Fibroblast of skin of abdomen (primary cell): ENCODE results near the gene OR51E1.

ENCODE experiments used
- DNase-seq: peaks from one replicate; pipeline ENCODE4 v3.0.0-alpha.2; 2013

OR51E1 gene

GRCh38 chr11:4654635-4655369 is 11.0 kb downstream of the OR51E1 start:
- DNase-seq = no peak

DNA sequence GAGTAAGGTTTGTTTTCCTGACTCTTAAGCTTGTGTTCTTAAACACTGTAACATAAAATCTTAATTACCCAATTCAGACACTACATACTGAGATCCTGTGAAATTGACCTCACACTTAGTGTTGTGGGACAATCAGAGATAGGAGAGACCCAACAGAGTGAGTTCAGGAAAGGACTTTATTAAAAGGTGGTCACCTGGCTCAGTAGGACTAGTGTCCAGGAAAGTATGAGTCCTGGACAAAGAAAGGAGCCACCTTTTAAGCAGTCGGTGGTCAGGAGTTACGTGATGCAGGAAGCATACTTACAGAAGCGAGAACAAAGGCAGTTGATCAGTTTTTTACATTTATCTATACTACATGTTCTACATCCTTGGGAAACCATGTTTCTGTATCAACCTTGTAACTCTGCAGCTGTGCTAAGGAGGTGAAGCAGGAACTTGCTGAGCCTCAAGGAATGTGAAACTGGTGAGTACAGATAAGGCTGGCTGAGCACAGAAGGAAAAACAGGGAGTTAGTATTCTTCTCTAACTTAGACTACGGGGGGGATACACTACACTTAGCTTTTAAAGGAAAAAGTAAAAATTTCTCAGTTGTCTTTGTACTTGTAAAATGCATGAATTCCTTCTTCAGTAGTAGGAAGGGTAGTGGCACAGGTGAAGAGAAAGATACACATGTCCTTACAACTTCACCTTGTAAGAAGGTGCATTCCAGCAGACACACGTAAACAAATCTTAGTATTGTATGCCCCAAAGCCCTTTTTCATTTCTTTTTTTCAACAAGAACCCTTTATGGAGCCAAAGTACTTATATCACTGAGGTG is 15.1 kb downstream of the OR51E1 start:
- DNase-seq = no peak

DNA sequence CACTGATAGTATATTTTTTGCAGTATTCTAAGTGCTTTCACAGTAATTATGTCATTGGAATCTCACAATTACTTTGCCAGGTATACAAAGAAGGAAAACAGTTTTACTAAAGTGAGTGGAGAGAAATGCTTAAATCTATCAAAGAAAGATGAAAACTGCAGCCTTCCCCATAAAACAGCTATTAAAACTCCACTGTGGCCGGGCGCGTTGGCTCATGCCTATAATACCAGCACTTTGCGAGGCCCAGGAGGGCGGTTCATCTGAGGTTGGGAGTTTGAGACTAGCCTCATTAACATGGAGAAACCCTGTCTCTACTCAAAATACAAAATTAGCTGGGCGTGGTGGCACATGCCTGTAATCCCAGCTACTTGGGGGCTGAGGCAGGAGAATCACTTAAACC is 19.1 kb downstream of the OR51E1 start:
- no peak for DNase-seq

GRCh38 chr11:4664183-4664582 is 20.4 kb downstream of the OR51E1 start:
- no peak for DNase-seq

DNA sequence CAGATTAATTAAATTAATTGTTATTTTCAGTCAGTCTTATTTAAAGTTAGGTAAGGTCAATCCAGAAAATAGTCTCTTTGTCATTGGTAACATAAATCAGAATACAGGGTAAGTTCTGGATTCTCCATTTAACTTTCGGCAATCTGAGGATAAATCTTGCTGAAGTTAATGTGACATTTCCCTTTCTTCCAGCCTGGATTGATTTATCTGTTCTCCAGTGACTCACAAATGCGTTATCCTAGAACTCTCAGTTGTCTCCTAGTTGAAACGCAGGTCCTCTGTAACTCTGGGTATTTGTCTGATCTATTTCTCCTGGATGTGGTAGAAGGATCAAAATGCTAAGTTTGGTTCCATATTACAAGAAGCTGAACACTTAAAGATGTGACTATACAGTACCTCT is 21.0 kb downstream of the OR51E1 start:
- DNase-seq = peak; percentile 6

- no peak for DNase-seq
These were observed 21.6 kb downstream of the OR51E1 start for GRCh38 chr11:4665424-4665823.

DNA sequence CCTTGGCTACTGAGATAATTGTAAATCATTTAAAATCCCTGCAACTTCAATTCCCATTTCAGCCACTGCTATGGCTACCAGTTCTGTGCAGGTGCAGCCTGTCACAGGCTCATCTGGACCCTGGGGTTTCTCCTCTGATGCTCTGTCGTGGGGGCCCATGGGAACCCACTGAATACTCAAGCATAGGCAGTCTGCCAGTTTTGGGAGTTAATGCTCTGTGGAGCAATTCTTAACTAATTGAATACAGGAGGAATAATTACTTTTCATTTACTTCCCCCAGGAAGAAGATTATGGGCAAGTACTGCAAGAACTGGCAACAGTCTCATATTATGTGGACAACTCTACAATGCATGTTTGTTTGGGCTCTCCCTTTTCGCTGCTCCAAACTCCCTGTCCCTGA is 28.0 kb downstream of the OR51E1 start:
- no peak for DNase-seq

DNA sequence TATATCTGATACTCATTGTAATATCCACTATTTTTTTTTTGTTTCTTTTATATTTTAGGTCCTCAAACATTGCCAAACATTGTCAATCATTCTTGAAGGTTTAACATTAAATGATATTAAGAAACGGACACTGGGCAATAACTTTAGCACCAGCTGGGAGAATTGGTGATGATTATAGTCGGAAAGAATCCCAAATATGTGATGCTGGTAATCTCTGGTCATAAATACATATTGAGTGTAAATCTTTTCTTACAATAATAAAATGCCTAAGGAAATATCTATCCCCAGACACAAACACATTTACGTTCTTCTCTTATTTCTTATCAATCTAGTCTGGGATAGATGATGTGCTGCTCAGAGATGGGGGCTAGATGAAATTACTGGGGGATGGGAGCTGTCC is 28.7 kb downstream of the OR51E1 start:
- peak; percentile 44 for DNase-seq

DNA sequence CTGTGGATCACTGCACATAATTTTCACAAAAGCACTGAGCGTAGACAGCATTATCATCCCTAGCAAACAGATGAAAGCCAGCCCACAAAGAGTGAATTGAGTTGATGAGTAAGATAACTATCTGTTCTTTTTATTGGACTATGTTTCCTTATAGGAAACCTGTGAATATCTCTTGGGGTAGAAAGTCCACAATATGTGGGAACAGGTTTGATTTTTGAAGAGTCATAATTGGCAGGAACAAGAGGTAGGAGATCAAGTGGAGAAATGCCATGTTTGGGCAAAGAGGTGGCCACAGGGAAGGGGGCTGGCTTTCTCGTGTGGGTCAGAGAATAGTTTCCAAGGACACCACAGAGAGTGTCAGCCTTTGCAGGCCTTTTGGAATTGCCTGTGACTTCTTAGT is 30.0 kb downstream of the OR51E1 start:
- no peak for DNase-seq

- DNase-seq = no peak
These were observed 34.2 kb downstream of the OR51E1 start for GRCh38 chr11:4677948-4678347.

GRCh38 chr11:4680341-4680740 is 36.6 kb downstream of the OR51E1 start:
- DNase-seq = no peak

DNA sequence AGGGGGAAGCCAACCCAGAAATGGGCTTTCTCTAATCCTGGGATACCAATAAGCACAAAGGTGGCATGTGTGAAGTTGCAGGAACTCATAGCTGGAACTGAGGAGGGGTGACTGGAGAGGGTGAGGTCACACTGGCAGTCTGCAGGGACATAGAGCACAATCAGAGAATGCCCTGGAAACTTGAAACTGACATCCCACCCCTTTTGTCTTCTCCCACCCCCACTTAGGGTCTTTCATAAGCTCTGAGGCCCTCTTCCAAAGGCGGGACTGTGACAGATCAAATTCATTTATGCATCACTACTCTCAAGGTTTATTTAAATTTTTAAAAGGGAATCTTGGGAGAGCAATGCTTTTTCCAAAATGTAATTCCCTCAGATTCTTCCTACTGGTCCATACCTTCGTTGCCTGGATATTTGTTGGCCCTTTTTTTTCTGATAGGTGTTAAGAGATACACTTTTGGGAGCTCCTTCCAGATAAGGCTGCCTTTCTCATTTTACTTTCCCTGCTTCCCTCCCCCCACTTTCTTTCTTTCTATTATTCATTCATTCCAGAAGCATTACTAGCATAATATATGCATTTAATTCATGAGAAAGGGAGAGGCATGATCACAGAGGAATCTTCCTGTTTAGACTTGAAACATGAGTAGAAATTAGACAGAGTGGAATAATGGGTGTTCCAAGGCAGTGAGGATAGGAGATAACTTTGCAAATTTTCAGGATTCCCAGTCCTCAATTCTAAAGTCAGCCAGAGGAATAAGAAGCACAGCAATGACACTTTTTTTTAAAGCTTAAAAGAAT is 39.0 kb downstream of the OR51E1 start:
- peak; percentile 62 for DNase-seq

GRCh38 chr11:4684631-4685285 is 41.0 kb downstream of the OR51E1 start:
- DNase-seq = no peak

DNA sequence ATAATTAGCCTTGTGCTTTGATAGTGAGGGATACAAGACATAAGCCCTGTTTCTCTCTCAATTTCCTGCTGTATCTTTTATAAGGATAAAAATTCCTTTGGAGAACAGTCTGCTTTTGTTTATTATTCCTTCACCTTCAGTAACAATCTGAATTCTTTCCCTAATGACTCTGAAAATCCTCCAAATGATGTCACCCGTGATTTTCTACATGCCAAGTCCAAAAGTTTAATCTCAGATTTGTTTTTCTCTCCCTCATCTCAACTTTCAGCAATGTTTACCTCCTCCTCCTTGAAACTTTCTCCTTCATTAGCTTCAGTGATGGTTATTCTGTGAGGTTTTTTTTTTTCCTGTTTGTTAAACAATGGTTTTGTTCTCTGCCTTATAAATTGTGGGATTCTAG is 51.7 kb downstream of the OR51E1 start:
- DNase-seq = no peak

DNA sequence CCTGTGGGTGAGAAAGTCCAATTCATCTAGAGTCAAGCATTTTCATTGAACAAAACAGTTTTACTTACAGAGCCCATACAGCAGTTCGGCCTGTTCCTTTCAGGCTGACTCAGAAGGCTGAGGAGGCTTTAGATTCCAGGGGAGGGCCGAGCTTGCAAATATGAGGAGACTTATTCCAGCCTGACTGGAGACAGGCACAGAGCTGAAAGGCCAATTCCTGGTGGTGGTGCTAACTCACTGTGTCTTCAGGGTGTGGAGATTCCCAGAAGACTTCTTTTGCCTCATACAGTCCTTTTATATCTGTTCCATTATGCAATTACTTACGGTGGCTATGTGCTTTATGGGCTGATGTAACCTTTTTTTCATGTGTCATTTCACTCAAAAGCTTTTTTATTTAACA is 53.8 kb downstream of the OR51E1 start, which contains the start of gene OR51E2:
Gene OR51E2, minus strand, starts transcription at position 269 of the 400 bp plus-strand sequence. CDS start 15,142 bp downstream, outside the sequence.
- DNase-seq = peak; percentile 44

- DNase-seq = no peak
These were observed 56.1 kb downstream of the OR51E1 start for GRCh38 chr11:4699697-4700435.

DNA sequence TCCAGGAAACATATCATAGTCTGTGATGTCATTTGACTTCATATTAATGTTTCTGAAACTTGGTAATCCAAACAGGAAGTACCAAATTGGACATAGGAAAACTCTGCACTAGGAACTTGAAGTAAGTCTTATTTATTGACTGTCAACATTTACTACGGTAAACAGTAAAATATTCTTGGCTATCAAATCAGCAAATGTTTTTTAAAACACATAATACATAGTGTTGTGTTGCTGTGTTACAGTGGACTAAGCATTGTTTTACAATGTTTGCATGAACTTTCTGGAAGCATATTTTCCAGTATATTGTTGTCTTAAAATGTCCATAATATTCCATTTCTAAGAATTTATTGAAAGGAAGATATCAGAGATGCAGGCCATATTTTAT is 56.6 kb downstream of the OR51E1 start:
- DNase-seq = no peak

GRCh38 chr11:4704054-4704789 is 60.4 kb downstream of the OR51E1 start, which contains the start of gene MMP26:
Gene MMP26, plus strand, starts transcription at chr11:4704784.
- DNase-seq = no peak

DNA sequence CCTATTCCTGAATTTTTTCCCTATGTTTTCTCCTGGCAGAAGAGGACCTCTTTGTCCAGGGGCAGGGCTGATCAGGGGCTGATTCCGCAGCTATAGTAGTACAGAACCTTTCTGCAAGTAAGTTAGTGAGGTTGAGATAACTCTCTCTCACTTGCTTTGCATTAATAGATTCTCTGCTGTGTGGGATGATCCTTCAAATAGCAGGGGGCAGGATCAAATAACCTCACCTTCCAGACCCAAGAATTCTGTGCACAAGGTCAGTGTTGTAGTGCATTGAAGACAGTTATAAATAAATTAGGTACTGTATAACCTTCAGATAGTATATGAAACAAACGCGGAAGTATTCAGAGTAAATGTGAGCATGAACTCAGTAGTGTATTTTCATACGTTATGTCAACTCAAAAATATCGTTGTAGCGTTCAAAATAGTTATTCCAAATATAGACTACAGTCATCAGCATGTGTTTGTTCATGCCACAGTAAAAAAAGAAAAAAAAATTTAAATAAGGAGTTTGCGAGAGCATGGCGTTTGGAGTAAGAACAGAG is 61.1 kb downstream of the OR51E1 start:
- DNase-seq = no peak
